Measurements from ENCODE around the gene MTMR12.
A peak's percentile ranks its signal among the peaks of the same experiment; 100 is the strongest.
"Not testable (repeated sequence)": the region's sequence is repeated elsewhere in the genome, so short reads cannot be mapped to it uniquely, and the experiment has no call there.

MTMR12 gene

DNA sequence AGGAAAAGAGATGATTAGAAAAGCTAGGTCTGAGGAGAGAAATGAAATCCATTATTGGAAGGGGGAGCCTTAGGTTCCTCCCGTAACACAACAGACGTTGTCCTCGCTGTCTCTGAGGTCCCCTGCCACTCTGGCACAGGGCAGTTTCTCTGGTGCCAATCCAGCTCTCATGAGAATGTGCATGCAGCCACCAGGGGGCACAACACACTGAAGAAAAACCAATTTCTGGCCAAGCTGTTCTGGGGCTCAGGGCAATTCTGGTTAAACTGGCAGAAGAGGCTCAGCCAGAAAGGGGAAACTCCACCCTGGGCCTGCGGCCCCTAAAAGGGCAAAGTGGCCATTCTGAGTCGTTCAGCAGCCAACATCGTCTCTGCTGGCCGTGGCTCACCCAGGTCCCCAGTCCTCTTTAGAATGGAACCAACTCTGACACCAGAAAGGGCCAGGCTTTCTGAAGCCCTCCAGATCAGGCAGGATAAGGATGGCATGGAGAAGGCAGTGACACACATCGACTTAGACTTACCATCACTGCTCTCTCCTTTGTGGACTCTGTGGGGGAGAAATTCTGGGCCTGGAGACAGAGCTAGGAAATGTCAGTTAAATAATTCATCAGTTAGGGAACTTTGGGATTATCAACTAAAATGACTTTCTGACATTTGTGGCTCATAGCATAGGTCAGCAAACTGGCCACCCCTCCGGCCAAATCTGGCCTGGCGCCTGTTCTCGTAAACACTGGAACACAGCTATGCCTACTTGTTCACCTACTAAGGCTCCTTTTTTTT is 80.1 kb downstream of the MTMR12 start:
- TF ChIP-seq GATA1 (IDR thresholded peaks at IDR 0.05; ENCODE audit: low read depth, low read length) (no peak), POLR2A (IDR thresholded peaks at IDR 0.05; ENCODE audit: low read length) (no peak)
- peak; percentile 76 to 88 for DNase-seq

DNA sequence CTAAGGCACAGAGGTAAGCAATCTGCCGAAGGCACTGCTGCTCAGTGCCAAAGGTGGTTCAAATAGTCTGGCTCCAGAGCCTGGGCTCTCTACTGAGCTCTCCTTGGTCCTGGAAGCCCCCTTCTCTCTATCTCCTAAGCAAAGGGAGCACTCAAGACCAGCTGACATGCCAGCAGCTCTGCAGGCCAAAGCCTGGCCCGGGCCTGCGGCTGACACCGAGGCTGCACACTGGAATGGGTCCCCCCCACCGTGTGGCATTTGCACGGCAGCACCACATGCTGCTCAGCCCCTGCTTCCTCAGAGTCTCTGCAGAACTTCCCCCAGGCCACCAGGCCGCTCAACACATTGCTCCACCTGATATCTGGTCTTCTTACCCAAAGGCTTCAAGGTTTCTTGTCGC is 80.8 kb downstream of the MTMR12 start:
- DNase-seq: peak in 1 of 2 experiments; percentile 7
- TF ChIP-seq POLR2A (IDR thresholded peaks at IDR 0.05; ENCODE audit: low read length): no peak

DNA sequence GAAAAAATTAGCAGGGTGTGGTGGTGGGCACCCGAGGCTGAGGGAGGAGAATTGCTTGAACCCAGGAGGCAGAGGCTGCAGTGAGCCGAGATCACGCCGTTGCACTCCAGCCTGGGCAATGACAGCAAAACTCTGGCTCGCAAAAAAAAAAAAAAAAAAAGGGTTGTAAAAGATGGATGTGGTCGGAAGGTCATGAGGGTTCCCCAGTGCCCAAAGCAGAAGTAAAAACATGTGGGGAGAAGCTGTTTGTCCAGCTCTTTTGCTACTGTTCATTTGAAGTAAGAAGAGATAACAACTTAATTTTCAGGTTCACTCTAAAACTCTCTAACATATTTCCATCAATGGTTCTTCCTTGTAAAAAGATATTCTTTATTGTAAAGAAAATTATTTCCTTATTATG is 81.5 kb downstream of the MTMR12 start:
- DNase-seq: no peak
- TF ChIP-seq POLR2A (IDR thresholded peaks at IDR 0.05; ENCODE audit: low read length): no peak
- no peak for TF ChIP-seq GATA1 (IDR thresholded peaks at IDR 0.05; ENCODE audit: low read depth, low read length)

DNA sequence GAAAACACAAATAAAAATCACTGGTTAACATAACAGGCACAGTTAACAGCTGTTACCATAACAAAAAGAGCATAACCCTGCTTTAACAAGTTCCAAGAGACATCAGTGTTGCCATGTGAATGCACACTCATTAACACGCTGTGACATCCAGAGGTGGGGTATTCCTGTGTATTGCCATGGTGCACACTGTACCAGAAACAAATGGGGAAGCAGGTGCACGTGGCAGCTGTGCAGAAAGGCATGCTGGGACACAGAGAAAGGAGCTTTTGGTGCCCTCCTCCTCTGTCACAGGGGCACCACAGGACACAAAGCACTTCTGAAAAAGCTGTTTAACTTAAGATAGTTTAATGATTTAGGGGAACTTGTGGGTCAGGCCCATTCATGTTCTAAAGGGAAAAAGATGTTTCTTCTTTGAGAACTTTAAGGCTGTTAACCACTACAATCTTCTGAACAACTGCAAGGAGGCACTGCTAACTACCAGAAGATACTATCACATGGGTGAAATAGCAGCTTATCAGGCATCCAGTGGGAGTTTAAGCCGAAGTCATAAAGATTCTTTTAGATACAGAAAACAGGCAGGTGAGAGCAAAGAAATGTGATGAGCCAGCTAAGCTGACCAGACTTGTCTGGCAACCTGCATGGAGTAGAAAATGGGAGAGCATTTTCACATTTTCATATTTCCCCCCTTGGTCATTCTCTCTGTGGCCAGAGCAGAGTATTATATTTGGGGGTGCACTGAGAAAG is 82.2 kb downstream of the MTMR12 start:
- no peak for DNase-seq
- TF ChIP-seq GATA1 (IDR thresholded peaks at IDR 0.05; ENCODE audit: low read depth, low read length) (no peak), POLR2A (IDR thresholded peaks at IDR 0.05; ENCODE audit: low read length) (no peak)

DNA sequence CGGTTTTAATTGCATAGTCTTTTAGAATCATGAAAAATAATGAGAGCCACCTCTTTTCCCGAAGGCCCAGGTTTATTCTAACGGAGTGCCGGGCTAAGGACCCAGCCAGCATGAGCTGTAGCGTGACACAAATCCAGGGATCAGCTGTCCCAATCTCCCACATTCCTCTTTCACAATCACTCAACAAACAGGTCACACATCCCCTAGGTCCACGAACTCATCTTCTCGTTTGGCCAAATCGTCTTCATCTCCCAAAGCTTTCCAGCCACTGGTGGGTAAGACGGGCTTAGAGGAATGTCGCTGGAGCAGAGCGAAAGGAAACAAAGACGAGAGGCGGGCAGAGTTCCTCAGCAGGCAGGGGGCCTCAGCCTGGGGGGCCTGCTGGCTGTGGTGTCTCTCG is 83.2 kb downstream of the MTMR12 start:
- DNase-seq: no peak
- TF ChIP-seq POLR2A (IDR thresholded peaks at IDR 0.05; ENCODE audit: low read length) (no peak), GATA1 (IDR thresholded peaks at IDR 0.05; ENCODE audit: low read depth, low read length) (no peak)

DNA sequence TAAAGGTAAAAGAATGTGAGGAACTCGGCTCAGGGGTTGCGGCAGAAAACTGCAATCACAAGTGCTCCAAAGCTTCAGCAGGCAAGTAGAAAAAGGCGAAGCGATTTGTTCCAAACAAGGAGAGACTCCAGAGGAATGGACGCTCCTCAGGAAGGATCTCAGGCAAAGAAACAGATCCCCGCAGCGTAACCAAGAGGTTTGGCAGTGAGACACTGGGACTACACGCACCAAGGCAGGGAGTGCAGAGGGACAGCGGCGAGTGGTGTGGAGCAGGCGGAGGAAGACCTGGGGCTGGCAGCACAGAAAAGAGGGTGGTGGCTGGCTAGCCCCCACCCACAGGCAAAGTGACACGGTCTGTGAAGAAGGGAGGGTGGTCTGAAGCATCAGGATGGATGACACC is 83.9 kb downstream of the MTMR12 start:
- DNase-seq: no peak
- TF ChIP-seq GATA1 (IDR thresholded peaks at IDR 0.05; ENCODE audit: low read depth, low read length) (no peak), POLR2A (IDR thresholded peaks at IDR 0.05; ENCODE audit: low read length) (no peak)

DNA sequence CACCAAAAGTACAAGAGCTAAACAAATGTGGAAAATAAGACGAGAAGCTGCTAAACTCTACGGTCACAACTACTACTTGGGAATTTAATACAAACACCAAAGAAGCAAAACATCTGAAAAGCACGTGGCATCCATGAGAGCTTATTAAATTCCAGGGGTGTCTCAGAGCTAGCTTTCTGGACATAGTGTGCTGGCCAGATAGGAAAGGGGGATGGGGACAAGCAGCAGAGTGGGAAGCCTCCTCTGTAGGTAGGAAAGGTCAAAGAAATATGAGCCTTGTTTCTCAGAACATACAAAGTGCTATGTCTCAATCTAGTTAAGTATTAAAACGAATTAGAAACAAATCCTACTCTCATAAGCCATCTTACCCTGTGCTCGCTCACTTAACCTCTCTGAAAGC is 87.3 kb downstream of the MTMR12 start:
- no peak for DNase-seq
- TF ChIP-seq GATA1 (IDR thresholded peaks at IDR 0.05; ENCODE audit: low read depth, low read length) (no peak), POLR2A (IDR thresholded peaks at IDR 0.05; ENCODE audit: low read length) (no peak)

DNA sequence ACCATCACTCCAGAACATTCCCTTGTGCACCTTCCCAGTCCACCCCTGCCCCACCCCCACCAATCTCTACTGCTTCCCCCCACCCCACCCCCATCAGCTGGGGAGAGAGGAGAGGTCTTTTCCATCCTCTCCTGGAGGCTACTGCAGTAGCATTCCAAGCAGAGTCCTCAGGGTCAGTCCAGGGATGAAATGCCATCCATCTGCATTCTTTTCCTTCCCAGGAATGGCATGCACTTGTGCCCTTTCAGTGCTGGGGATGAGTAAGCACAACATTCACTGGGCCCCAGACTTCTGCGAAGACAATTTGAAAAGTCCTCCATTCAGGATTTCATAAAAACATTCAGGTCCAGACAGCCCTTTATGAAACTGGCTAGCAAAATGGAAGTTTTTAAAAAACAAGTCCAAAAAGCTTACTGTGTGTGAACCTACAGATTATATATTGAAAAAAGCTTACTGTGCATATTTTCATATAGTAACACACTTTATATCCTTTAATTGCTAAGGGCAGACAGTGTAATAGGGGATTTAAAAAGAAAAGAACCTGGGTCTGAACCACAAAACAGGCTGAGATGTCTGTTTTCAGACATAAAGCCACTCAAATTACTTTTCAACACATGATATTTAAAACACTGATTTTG is 88.6 kb downstream of the MTMR12 start:
- DNase-seq: no peak
- TF ChIP-seq POLR2A (IDR thresholded peaks at IDR 0.05; ENCODE audit: low read length): no peak
- no peak for TF ChIP-seq GATA1 (IDR thresholded peaks at IDR 0.05; ENCODE audit: low read depth, low read length)

DNA sequence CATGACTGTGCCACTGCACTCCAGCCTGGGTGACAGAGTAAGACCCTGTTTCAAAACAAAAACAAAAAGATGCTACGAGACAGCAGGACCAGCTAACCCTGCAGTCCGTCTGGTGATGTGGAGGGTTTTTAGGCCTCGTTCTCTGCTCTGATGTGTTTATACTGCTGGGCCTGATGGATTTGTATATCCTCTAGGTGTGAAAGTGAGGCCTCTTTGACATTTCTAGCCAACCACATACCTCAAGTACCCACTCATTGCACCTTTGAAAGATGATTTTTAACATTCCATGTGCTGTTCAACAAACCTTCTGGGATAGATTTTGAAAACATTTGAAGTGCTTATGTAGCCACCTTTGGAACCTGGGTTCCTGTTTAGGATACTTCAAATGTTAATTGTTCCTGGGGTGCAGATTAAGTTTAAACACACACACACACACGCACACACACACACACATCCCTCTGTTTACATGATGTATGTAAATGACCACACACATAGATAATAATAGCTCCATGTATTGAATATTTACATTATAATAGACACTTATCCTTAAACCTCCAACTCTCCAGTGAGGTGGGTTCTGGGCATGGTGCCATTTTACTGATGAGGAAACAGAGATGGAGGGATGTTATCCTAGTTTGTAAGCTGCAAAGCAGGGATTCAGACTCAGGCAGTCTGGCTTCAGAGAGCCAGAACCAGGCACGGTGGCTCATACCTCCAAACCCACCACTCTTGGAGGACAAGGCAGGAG is 89.8 kb downstream of the MTMR12 start:
- DNase-seq: no peak
- TF ChIP-seq GATA1 (IDR thresholded peaks at IDR 0.05; ENCODE audit: low read depth, low read length): no peak
- TF ChIP-seq POLR2A (IDR thresholded peaks at IDR 0.05; ENCODE audit: low read length): no peak

DNA sequence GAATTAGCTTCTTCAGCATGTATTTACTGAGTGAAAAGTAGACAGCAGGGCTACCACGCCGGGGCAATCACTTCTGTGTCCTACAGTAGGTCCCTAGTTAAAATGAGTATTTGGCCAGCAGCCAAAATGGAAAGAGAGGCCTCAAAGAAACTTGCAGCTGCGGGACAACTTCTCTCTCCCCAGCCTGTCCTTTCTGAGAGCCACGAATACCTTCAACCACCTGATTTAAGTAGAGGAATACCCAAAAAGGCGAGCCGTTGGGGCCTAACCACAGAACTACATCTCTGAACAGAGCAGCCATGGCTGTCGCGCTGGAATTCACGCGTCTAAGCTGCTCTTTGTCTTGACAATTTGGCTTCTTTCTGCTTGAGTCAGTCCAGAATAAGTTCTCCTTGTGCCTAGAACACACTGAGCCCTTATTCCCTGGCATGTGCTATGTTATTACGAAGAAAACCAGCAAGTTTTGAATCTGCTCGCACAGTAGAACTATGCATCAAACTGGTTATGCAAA is 94.8 kb downstream of the MTMR12 start:
- peak; percentile 27 to 37 for DNase-seq
- TF ChIP-seq POLR2A (IDR thresholded peaks at IDR 0.05; ENCODE audit: low read length) (no peak), GATA1 (IDR thresholded peaks at IDR 0.05; ENCODE audit: low read depth, low read length) (no peak)

DNA sequence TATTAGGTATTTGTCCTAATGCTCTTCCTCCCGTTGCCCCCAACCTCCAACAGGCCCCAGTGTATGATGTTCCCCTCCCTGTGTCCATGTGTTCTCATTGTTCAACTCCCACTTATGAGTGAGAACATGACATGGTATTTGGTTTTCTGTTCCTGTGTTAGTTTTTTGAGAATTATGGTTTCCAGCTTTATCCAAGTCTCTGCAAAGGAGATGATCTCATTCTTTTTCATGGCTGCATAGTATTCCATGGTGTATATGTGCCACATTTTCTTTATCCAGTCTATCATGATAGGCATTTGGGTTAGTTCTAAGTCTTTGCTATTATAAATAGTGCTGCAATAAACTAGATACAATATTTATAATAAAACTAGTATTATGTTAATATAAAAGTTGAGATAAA is 98.4 kb downstream of the MTMR12 start:
- DNase-seq: not testable (repeated sequence)

DNA sequence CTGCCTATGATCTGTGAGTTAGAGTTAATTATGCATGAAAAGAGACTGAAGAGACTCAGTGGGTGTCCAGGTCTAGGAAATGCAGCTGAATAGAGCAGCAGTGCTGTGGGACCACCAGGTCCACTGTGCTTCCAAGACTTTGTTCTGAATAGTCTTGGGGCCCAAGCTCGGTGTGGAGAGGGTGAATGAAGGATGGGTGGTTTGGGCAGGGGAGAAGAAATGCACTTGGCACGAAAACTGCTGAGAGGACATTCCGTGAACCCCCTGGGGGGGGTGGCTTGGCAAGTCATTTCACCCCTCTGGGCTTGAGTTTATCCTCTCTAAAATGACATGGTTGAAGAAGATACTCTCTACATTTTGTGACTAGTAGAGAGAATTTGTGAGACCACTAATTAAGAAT is 102.6 kb downstream of the MTMR12 start:
- no peak for DNase-seq
- TF ChIP-seq POLR2A (IDR thresholded peaks at IDR 0.05; ENCODE audit: low read length) (no peak), GATA1 (IDR thresholded peaks at IDR 0.05; ENCODE audit: low read depth, low read length) (no peak)

DNA sequence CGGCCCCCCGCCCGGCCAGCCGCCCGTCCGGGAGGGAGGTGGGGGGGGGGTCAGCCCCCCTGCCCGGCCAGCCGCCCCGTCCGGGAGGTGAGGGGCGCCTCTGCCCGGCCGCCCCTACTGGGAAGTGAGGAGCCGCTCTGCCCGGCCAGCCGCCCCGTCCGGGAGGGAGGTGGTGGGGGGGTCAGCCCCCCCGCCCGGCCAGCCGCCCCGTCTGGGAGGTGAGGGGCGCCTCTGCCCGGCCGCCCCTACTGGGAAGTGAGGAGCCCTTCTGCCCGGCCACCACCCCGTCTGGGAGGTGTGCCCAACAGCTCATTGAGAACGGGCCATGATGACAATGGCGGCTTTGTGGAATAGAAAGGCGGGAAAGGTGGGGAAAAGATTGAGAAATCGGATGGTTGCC is 103.9 kb downstream of the MTMR12 start:
- not testable (repeated sequence) for DNase-seq

DNA sequence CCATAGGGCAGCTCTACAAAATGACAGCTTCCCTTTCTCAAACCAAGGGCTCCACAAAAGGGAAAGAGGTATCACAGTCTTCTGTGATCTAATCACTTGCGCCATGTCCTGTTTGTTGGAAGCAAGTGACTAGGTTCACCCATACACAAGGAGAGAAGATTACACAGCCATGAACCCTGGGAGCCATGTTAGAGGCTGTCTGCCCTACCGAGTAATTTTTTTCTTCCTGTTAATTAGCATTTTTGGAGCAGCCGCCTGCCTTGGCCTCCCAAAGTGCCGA is 105.4 kb downstream of the MTMR12 start:
- TF ChIP-seq POLR2A (IDR thresholded peaks at IDR 0.05; ENCODE audit: low read length): no peak
- no peak for TF ChIP-seq GATA1 (IDR thresholded peaks at IDR 0.05; ENCODE audit: low read depth, low read length)
- no peak for DNase-seq
